Fibroblast of peridontal ligament (primary cell): Measurements from ENCODE around the gene USP38.
A peak's percentile ranks its signal among the peaks of the same experiment; 100 is the strongest.
"Not testable (repeated sequence)": the region's sequence is repeated elsewhere in the genome, so short reads cannot be mapped to it uniquely, and the experiment has no call there.

Source experiments
- DNase-seq: peaks from one replicate; pipeline ENCODE4 v3.0.0-alpha.2; 2010; ENCODE audit errors: extremely low read depth

The USP38 gene

GRCh38 chr4:143184503-143185252 is at the start of gene USP38:
TSS of gene USP38 (plus strand) at chr4:143184917. CDS start at chr4:143185451, 534 bp downstream.
- peak; percentile 89 for DNase-seq

- DNase-seq = no peak
Observed at GRCh38 chr4:143135358-143135757, 49.4 kb upstream of the USP38 start.

- no peak for DNase-seq
Observed at GRCh38 chr4:143140696-143141095, 44.0 kb upstream of the USP38 start.

- no peak for DNase-seq
Observed at GRCh38 chr4:143148521-143148920, 36.2 kb upstream of the USP38 start.

- DNase-seq = no peak
Observed at GRCh38 chr4:143156853-143157252, 27.9 kb upstream of the USP38 start.

- no peak for DNase-seq
Observed at GRCh38 chr4:143163614-143164013, 21.1 kb upstream of the USP38 start.

- not testable (repeated sequence) for DNase-seq
Observed at GRCh38 chr4:143166722-143167121, 18.0 kb upstream of the USP38 start.

GRCh38 chr4:143178923-143179322 is 5.8 kb upstream of the USP38 start:
- DNase-seq = no peak

- DNase-seq = no peak
Observed at GRCh38 chr4:143183513-143184216, 1.1 kb upstream of the USP38 start.

GRCh38 chr4:143184217-143184502 is 557 bp upstream of the USP38 start:
- DNase-seq = no peak

GRCh38 chr4:143185253-143186107 is 763 bp downstream of the USP38 start:
- DNase-seq = no peak

- DNase-seq = no peak
Observed at GRCh38 chr4:143186212-143186611, 1.5 kb downstream of the USP38 start.

- DNase-seq = no peak
Observed at GRCh38 chr4:143186649-143187048, 1.9 kb downstream of the USP38 start.

- DNase-seq = no peak
Observed at GRCh38 chr4:143188136-143189088, 3.7 kb downstream of the USP38 start.

GRCh38 chr4:143189528-143189927 is 4.8 kb downstream of the USP38 start:
- no peak for DNase-seq

- DNase-seq = no peak
Observed at GRCh38 chr4:143195581-143195980, 10.9 kb downstream of the USP38 start.

GRCh38 chr4:143196323-143196722 is 11.6 kb downstream of the USP38 start:
- DNase-seq = no peak

- no peak for DNase-seq
Observed at GRCh38 chr4:143199503-143199902, 14.8 kb downstream of the USP38 start.

GRCh38 chr4:143202824-143203223 is 18.1 kb downstream of the USP38 start:
- peak; percentile 62 for DNase-seq

GRCh38 chr4:143203577-143203976 is 18.9 kb downstream of the USP38 start:
- DNase-seq = no peak

- DNase-seq = peak; percentile 69
Observed at GRCh38 chr4:143207555-143207954, 22.8 kb downstream of the USP38 start.
